IMR-90 (cell line): ENCODE measurements around the gene PFN2. TPM values are rescaled to one million over a fixed set of nuclear protein-coding genes. Genes with fewer than 3 reads are reported as not detected.
"Not testable (repeated sequence)": the region's sequence is repeated elsewhere in the genome, so short reads cannot be mapped to it uniquely, and the experiment has no call there.

Source experiments
- ATAC-seq: fragments of 200-7000 bp; cut with Tn5 transposase; 2 replicates; pipeline ENCODE4 v1.9.1; 2020; ENCODE audit warnings: low read depth, mild to moderate bottlenecking, moderate library complexity
- BruUV-seq: library from RNA; stranded (reverse); fragments of 400-500 nt; replicated peaks from 2 replicates; lab custom pipeline; 2021; lab: Mats Ljungman, UMichigan
- CTCF ChIA-PET: fragments of 300-600 bp; formaldehyde crosslinking; extraction: SDS; loops from one replicate; lab custom pipeline; 2021; ENCODE audit warnings: antibody characterized with exemption; lab: Yijun Ruan, JAX
- POLR2A ChIA-PET: fragments of 300-600 bp; sonication (Branson Sonifier 250); formaldehyde crosslinking; loops from one replicate; lab custom pipeline; 2022; ENCODE audit warnings: antibody characterized with exemption; ENCODE audit not compliant: unreplicated experiment; lab: Charles Lee
- DNase-seq: peaks from one replicate; pipeline ENCODE4 v3.0.0; 2013
- H2AFZ ChIP-seq: replicated peaks from 2 replicates; pipeline ENCODE3; 2013; ENCODE audit warnings: low read length, mild to moderate bottlenecking; ENCODE audit not compliant: poor library complexity
- H2AK5ac ChIP-seq: 2 replicates; pipeline ENCODE4 v1.6.1; 2013; ENCODE audit warnings: low read depth, low read length, inconsistent platforms
- H2AK9ac ChIP-seq: replicated peaks from 2 replicates; pipeline ENCODE3; 2013; ENCODE audit warnings: mild to moderate bottlenecking, low read depth, low read length, moderate library complexity; ENCODE audit not compliant: poor library complexity
- H2BK120ac ChIP-seq: 2 replicates; pipeline ENCODE4 v1.6.1; 2013; ENCODE audit warnings: low read depth, low read length, inconsistent platforms
- H2BK15ac ChIP-seq: 3 replicates; pipeline ENCODE4 v1.6.1; 2013; ENCODE audit warnings: low read depth, low read length, inconsistent platforms
- H2BK20ac ChIP-seq: 2 replicates; pipeline ENCODE4 v1.6.1; 2013; ENCODE audit warnings: low read depth, mild to moderate bottlenecking, inconsistent platforms, low read length, moderate library complexity
- H2BK5ac ChIP-seq: 2 replicates; pipeline ENCODE4 v1.6.1; 2013; ENCODE audit warnings: mild to moderate bottlenecking, low read depth, low read length, inconsistent platforms; ENCODE audit not compliant: poor library complexity, severe bottlenecking
- H3K14ac ChIP-seq: replicated peaks from 2 replicates; pipeline ENCODE4 v1.6.1; 2013; ENCODE audit warnings: low read depth, low read length, inconsistent platforms
- H3K18ac ChIP-seq: 2 replicates; pipeline ENCODE4 v1.6.1; 2013; ENCODE audit warnings: low read depth, low read length, control low read depth
- H3K23ac ChIP-seq: 2 replicates; pipeline ENCODE4 v1.6.1; 2013; ENCODE audit warnings: low read depth, low read length, inconsistent platforms
- H3K27ac ChIP-seq: 2 replicates; pipeline ENCODE4 v1.5.1; 2013; ENCODE audit warnings: mild to moderate bottlenecking, control low read depth, low read length; ENCODE audit not compliant: insufficient read depth
- H3K27me3 ChIP-seq: 2 replicates; pipeline ENCODE4 v1.6.1; 2013; ENCODE audit warnings: low read length; ENCODE audit not compliant: control insufficient read depth, insufficient read depth
- H3K36me3 ChIP-seq: 2 replicates; pipeline ENCODE4 v1.6.1; 2013; ENCODE audit warnings: low read length, mixed read lengths; ENCODE audit not compliant: control insufficient read depth, insufficient read depth
- H3K4ac ChIP-seq: 2 replicates; pipeline ENCODE4 v1.6.1; 2013; ENCODE audit warnings: low read depth, low read length, inconsistent platforms
- H3K4me1 ChIP-seq: 2 replicates; pipeline ENCODE4 v1.6.1; 2013; ENCODE audit warnings: low read length, mixed read lengths; ENCODE audit not compliant: control insufficient read depth, insufficient read depth
- H3K4me2 ChIP-seq: 2 replicates; pipeline ENCODE4 v1.6.1; 2013; ENCODE audit warnings: low read depth, mild to moderate bottlenecking, control low read depth, low read length, moderate library complexity
- H3K4me3 ChIP-seq: 2 replicates; pipeline ENCODE4 v1.5.1; 2013; ENCODE audit warnings: low read depth, mild to moderate bottlenecking, control low read depth, low read length, moderate library complexity; ENCODE audit not compliant: insufficient read depth
- H3K56ac ChIP-seq: 2 replicates; pipeline ENCODE4 v1.6.1; 2013; ENCODE audit warnings: low read length, inconsistent platforms; ENCODE audit not compliant: insufficient read depth; ENCODE audit errors: extremely low read depth
- H3K79me1 ChIP-seq, 2 experiments: 2 replicates each; pipeline ENCODE4 v1.6.1; 2013; ENCODE audit warnings: low read length in 2 of 2, inconsistent platforms in 1 of 2, low read depth in 1 of 2
- H3K9ac ChIP-seq: 2 replicates; pipeline ENCODE4 v1.6.1; 2013; ENCODE audit warnings: low read depth, low read length, control low read depth
- H3K9me1 ChIP-seq: 2 replicates; pipeline ENCODE4 v1.6.1; 2013; ENCODE audit warnings: low read length, inconsistent platforms; ENCODE audit not compliant: insufficient read depth
- H3K9me3 ChIP-seq: 2 replicates; pipeline ENCODE4 v1.6.1; 2013; ENCODE audit warnings: low read length; ENCODE audit not compliant: control insufficient read depth, insufficient read depth
- H4K20me1 ChIP-seq: 2 replicates; pipeline ENCODE4 v1.6.1; 2013; ENCODE audit warnings: low read length, inconsistent platforms; ENCODE audit not compliant: insufficient read depth
- H4K5ac ChIP-seq: 2 replicates; pipeline ENCODE4 v1.6.1; 2013; ENCODE audit warnings: mild to moderate bottlenecking, low read depth, low read length, control low read depth
- H4K8ac ChIP-seq, 2 experiments: 2 replicates each; pipeline ENCODE4 v1.6.1; 2013; ENCODE audit warnings: low read depth in 2 of 2, low read length in 2 of 2, control low read depth in 1 of 2, inconsistent platforms in 1 of 2
- H4K91ac ChIP-seq: 2 replicates; pipeline ENCODE4 v1.6.1; 2013; ENCODE audit warnings: low read depth, low read length, inconsistent platforms; ENCODE audit not compliant: insufficient read depth
- MXI1 ChIP-seq: IDR thresholded peaks from 2 replicates; pipeline ENCODE4 v1.6.1; 2012; ENCODE audit warnings: low read depth, mild to moderate bottlenecking, low read length, moderate library complexity, borderline replicate concordance
- NFE2L2 ChIP-seq: fragments of 150-350 bp; IDR thresholded peaks from 2 replicates; pipeline ENCODE4 v1.6.1; 2016; ENCODE audit warnings: low read depth, mild to moderate bottlenecking, low read length
- RAD21 ChIP-seq: IDR thresholded peaks from 2 replicates; pipeline ENCODE4 v1.6.1; 2012; ENCODE audit warnings: low read length, improper control_type of control experiment
- RCOR1 ChIP-seq: IDR thresholded peaks from 2 replicates; pipeline ENCODE4 v1.6.1; 2012; ENCODE audit warnings: mild to moderate bottlenecking, low read length, improper control_type of control experiment; ENCODE audit not compliant: insufficient replicate concordance
- RFX5 ChIP-seq: IDR thresholded peaks from 2 replicates; pipeline ENCODE4 v1.8.0; 2012; ENCODE audit warnings: low read depth, mild to moderate bottlenecking, low read length, moderate library complexity
- WGBS, 2 experiments: methylation state at CpG; one replicate each; pipeline versions ENCODE4 v1.1.5 to v1.1.7; 2013; ENCODE audit warnings: missing lambda C conversion rate in 2 of 2; ENCODE audit not compliant: insufficient read length in 1 of 2; ENCODE audit errors: extremely low coverage in 2 of 2; 5-methylcytosine and 5-hydroxymethylcytosine counted together
- dilution Hi-C: fragments of 300-500 bp; cut with HindIII; formaldehyde crosslinking; loops from one replicate; pipeline ENCODE4 v1.14.3; 2018; ENCODE audit warnings: low sequenced_read_pairs; ENCODE audit not compliant: unreplicated experiment
- in situ Hi-C: fragments of 300-500 bp; cut with MboI; formaldehyde crosslinking; loops from 3 replicates; pipeline ENCODE4 v1.14.3; 2019; ENCODE audit warnings: low sequenced_read_pairs, inconsistent platforms, mixed read lengths
- intact Hi-C: fragments of 100-400 bp; cut with micrococcal nuclease; formaldehyde crosslinking; loops from 2 replicates; pipeline ENCODE4 v1.10.0; 2022
- polyA plus RNA-seq, 3 experiments: library from polyadenylated mRNA; depleted of rRNA; stranded (reverse); fragments of >200 nt; gene quantifications; 2 replicates each; pipeline ENCODE4 v1.2.3, GENCODE V29; 2012; ENCODE audit warnings: low replicate concordance in 1 of 3
- total RNA-seq: library from RNA; depleted of rRNA; stranded (reverse); fragments of >200 nt; gene quantifications from 2 replicates; pipeline ENCODE4 v1.2.3, GENCODE V29; 2012

Gene PFN2
- total and polyA plus RNA-seq, 2 of the 4 experiments (the other 2 are of a cell fraction) = 256 to 444 TPM

GRCh38 chr3:149983628-149984027 is 12.9 kb upstream of the PFN2 start:
- Histone ChIP-seq H4K8ac (no peak overlapping the region), H4K91ac (no peak overlapping the region), H3K79me1 (no peaks in the 10 kb centered on the region), H3K4ac (no peak overlapping the region), H2AFZ (no peak overlapping the region), H3K4me3 (no peak overlapping the region), H2BK15ac (no peak overlapping the region), H2AK5ac (no peak overlapping the region), H3K27me3 (no peaks in the 10 kb centered on the region), H3K9me3 (no peaks in the 10 kb centered on the region), H3K27ac (no peak overlapping the region), H3K4me1 (no peaks in the 10 kb centered on the region), H2BK20ac (no peak overlapping the region), H3K56ac (no peak overlapping the region), H3K36me3 (no peaks in the 10 kb centered on the region), H2AK9ac (no peak overlapping the region), H4K5ac (no peak overlapping the region), H4K20me1 (no peaks in the 10 kb centered on the region), H3K23ac (no peak overlapping the region), H3K4me2 (no peak overlapping the region), H3K9me1 (no peaks in the 10 kb centered on the region), H2BK5ac (no peak overlapping the region), H3K9ac (no peak overlapping the region), H3K14ac (no peak overlapping the region), H2BK120ac (no peak overlapping the region), H3K18ac (no peak overlapping the region)
- no TSS peak for BruUV-seq
- TF ChIP-seq RAD21 (no peak), MXI1 (no peak), RFX5 (no peak), RCOR1 (no peak), NFE2L2 (no peak)
- ChIA-PET CTCF (no interaction called here), POLR2A (no interaction called here)
- in situ Hi-C loops = no loop called here
- DNase-seq (no peak), ATAC-seq (no peak)
- dilution Hi-C loops = no loop called here
- WGBS, 2 experiments = no CpG with 5 or more reads among the region's 4 CpGs
- intact Hi-C loops = no loop called here

GRCh38 chr3:149983053-149983452 is 12.4 kb upstream of the PFN2 start:
- H3K27me3 ChIP-seq, H4K5ac ChIP-seq, H3K4ac ChIP-seq, H3K4me3 ChIP-seq, H4K20me1 ChIP-seq, dilution Hi-C loops, H2AFZ ChIP-seq, H3K27ac ChIP-seq, H2BK15ac ChIP-seq, H3K9me3 ChIP-seq, H3K23ac ChIP-seq, BruUV-seq, H2BK5ac ChIP-seq, POLR2A ChIA-PET, DNase-seq, H2AK9ac ChIP-seq, H3K18ac ChIP-seq, H3K4me1 ChIP-seq, CTCF ChIA-PET, intact Hi-C loops, H2BK20ac ChIP-seq, H3K4me2 ChIP-seq, ATAC-seq, H3K79me1 ChIP-seq, H3K56ac ChIP-seq, H3K9me1 ChIP-seq, H2AK5ac ChIP-seq, H3K36me3 ChIP-seq, H4K91ac ChIP-seq, H4K8ac ChIP-seq, in situ Hi-C loops, H2BK120ac ChIP-seq, H3K14ac ChIP-seq, H3K9ac ChIP-seq: not testable (repeated sequence)
- WGBS, 2 experiments = 96% methylated on average over 16 of the region's 32 CpGs; no CpG with 5 or more reads in 1 of the 2 experiments
